ENCODE measurements around the gene SEPTIN5. TPM values are rescaled to one million over a fixed set of nuclear protein-coding genes. Genes with fewer than 3 reads are reported as not detected.
"Not testable (repeated sequence)": the region's sequence is repeated elsewhere in the genome, so short reads cannot be mapped to it uniquely, and the experiment has no call there.

Gene SEPTIN5
- polyA plus RNA-seq, 1 donor = 32.1 TPM

- no peak for DNase-seq
These were observed 33.9 kb upstream of the SEPTIN5 start for GRCh38 chr22:19680287-19680881.

GRCh38 chr22:19680911-19681862 is 33.1 kb upstream of the SEPTIN5 start:
- DNase-seq = no peak

GRCh38 chr22:19681863-19682245 is 32.4 kb upstream of the SEPTIN5 start:
- DNase-seq = no peak

- DNase-seq = no peak
These were observed 27.4 kb upstream of the SEPTIN5 start for GRCh38 chr22:19686946-19687345.

- no peak for DNase-seq
These were observed 26.6 kb upstream of the SEPTIN5 start for GRCh38 chr22:19687561-19688300.

GRCh38 chr22:19688301-19689290 is 25.7 kb upstream of the SEPTIN5 start:
- DNase-seq = no peak

- DNase-seq = no peak
These were observed 24.9 kb upstream of the SEPTIN5 start for GRCh38 chr22:19689408-19689807.

GRCh38 chr22:19691007-19691720 is 23.1 kb upstream of the SEPTIN5 start:
- no peak for DNase-seq

- DNase-seq = peak; percentile 42
These were observed 22.5 kb upstream of the SEPTIN5 start for GRCh38 chr22:19691721-19692341.

- DNase-seq = no peak
These were observed 20.7 kb upstream of the SEPTIN5 start for GRCh38 chr22:19693581-19693980.

- no peak for DNase-seq
These were observed 20.2 kb upstream of the SEPTIN5 start for GRCh38 chr22:19693981-19694670.

GRCh38 chr22:19694696-19695095 is 19.6 kb upstream of the SEPTIN5 start:
- no peak for DNase-seq

GRCh38 chr22:19696504-19697276 is 17.6 kb upstream of the SEPTIN5 start:
- DNase-seq = no peak

GRCh38 chr22:19697871-19698270 is 16.4 kb upstream of the SEPTIN5 start:
- DNase-seq = not testable (repeated sequence)

- no peak for DNase-seq
These were observed 13.4 kb upstream of the SEPTIN5 start for GRCh38 chr22:19700790-19701419.

GRCh38 chr22:19701420-19702145 is 12.7 kb upstream of the SEPTIN5 start:
- DNase-seq = no peak

- no peak for DNase-seq
These were observed 10.4 kb upstream of the SEPTIN5 start for GRCh38 chr22:19703869-19704268.

Measured in left kidney (tissue), 2 donors.